Measurements from ENCODE around the gene TMEM117. TPM values are rescaled to one million over a fixed set of nuclear protein-coding genes. Genes with fewer than 3 reads are reported as not detected.

TMEM117 gene
- total and polyA plus RNA-seq, 10 of the 15 experiments (the other 5 are each of a cell fraction or from before 2014, with no cell fraction given): 3.1 to 8.2 (median 6.1) TPM

GRCh38 chr12:44235674-44236073 is 399.8 kb downstream of the TMEM117 start:
- Histone ChIP-seq H3K27me3 (replicated peaks in 1 of 2; ENCODE audit: control insufficient read depth in 2 of 2, insufficient read depth in 2 of 2, low read length in 1 of 2) (no peaks in the 10 kb centered on the region), H3K4me1 (ENCODE audit: control insufficient read depth, insufficient read depth, low read length) (no peaks in the 10 kb centered on the region), H3K9me3 (replicated peaks; ENCODE audit: control insufficient read depth, insufficient read depth, low read length) (no peaks in the 10 kb centered on the region), H3K4me2 (ENCODE audit: control insufficient read depth, insufficient read depth) (no peak overlapping the region), H2AFZ (ENCODE audit: control insufficient read depth, low read depth, low read length) (no peak overlapping the region), H3K36me3 (ENCODE audit: control insufficient read depth in 2 of 2, insufficient read depth in 2 of 2, low read length in 1 of 2) (no peaks in the 10 kb centered on the region), H4K20me1 (ENCODE audit: control insufficient read depth, insufficient read depth) (no peaks in the 10 kb centered on the region), H3K27ac (ENCODE audit: control insufficient read depth, insufficient read depth) (no peak overlapping the region), H3K79me2 (ENCODE audit: control insufficient read depth, insufficient read depth, low read length) (no peaks in the 10 kb centered on the region), H3K4me3 (no peak overlapping the region), H3K9ac (ENCODE audit: control insufficient read depth, insufficient read depth, low read length) (no peak overlapping the region)
- DNase-seq (ENCODE audit: low read depth, low spot score): no peak
- RAD21 ChIA-PET (ENCODE audit: unreplicated experiment): no interaction called here
- intact Hi-C loops (cut with micrococcal nuclease; ENCODE audit: unreplicated experiment) (no loop called here), in situ Hi-C loops (cut with MboI) (no loop called here)
- CTCF ChIA-PET: interaction anchor here (0.7 kb wide), 1 partner anchor 29 kb away, joined by 3 read pairs; no protein-coding TSS in a partner anchor
- SMC1A ChIA-PET (ENCODE audit: uncharacterized antibody, unreplicated experiment): no interaction called here
- ATAC-seq: no peak
- BruUV-seq (replicated peaks): no TSS peak
- POLR2A ChIA-PET: no interaction called here
- TF ChIP-seq ZSCAN29 (IDR thresholded peaks at IDR 0.05) (no peak), ZNF274 (IDR thresholded peaks at IDR 0.05; ENCODE audit: insufficient read depth, insufficient read length) (no peak), SIN3A (IDR thresholded peaks at IDR 0.05; ENCODE audit: low read depth, low read length) (no peak), CHD1 (IDR thresholded peaks at IDR 0.05; ENCODE audit: low read depth, low read length) (no peak), IRF4 (IDR thresholded peaks at IDR 0.05; ENCODE audit: low read depth, low read length) (no peak), DPF2 (IDR thresholded peaks at IDR 0.05) (no peak), EGR1 (IDR thresholded peaks at IDR 0.05; ENCODE audit: borderline replicate concordance in 1 of 2, low read depth in 2 of 2, low read length in 2 of 2) (no peak), KAT2A (conservative IDR thresholded peaks at IDR 0.05; ENCODE audit: control insufficient read depth, low read depth, low read length) (no peak), HCFC1 (IDR thresholded peaks at IDR 0.05; ENCODE audit: low read length) (no peak), FOS (IDR thresholded peaks at IDR 0.05; ENCODE audit: borderline replicate concordance, extremely low read depth, insufficient read length) (no peak), STAT3 (IDR thresholded peaks at IDR 0.05; ENCODE audit: low read depth, low read length) (no peak), MEF2B (IDR thresholded peaks at IDR 0.05; ENCODE audit: partially characterized antibody, poor library complexity, severe bottlenecking) (no peak), NFIC (IDR thresholded peaks at IDR 0.05; ENCODE audit: low read depth, low read length) (no peak), ZBTB11 (CRISPR knock-in tag; IDR thresholded peaks at IDR 0.05) (no peak), CTCF (IDR thresholded peaks at IDR 0.05 in 2 of 3, conservative IDR thresholded peaks at IDR 0.05 in 1 of 3; ENCODE audit: control insufficient read depth in 2 of 3, extremely low read depth in 1 of 3, insufficient read depth in 1 of 3, low read depth in 3 of 3, low read length in 3 of 3) (no peak)
- 92% methylated on average over 1 of the region's 1 CpG for WGBS (ENCODE audit: insufficient coverage, insufficient replicate concordance, low lambda C conversion rate, missing lambda C conversion rate)
- no peak for FAIRE-seq
